ENCODE measurements around the gene C11orf91. TPM values are rescaled to one million over a fixed set of nuclear protein-coding genes. Genes with fewer than 3 reads are reported as not detected.

C11orf91 gene
- total and polyA plus RNA-seq, 2 of the 8 experiments (the other 6 are each of a cell fraction or from before 2014, with no cell fraction given): not detected

DNA sequence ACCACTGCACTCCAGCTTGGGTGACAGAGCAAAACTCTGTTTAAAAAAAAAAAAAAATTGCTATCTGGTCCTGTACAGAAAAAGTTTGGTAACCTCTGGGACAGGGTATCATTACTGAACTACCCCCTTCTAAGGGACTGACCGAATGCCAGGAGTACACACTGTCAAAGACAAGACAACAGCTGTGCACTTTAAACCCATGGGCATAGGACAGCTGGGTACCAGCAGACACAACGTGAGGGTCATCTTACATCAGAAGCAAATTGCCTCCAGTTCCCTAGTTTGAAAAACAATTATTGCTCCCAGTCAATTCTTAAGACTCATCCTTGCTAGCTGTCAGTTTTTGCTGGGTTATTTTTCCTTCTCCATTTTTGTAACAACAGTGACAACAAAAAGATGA, 17.8 kb upstream of the C11orf91 start:
- Histone ChIP-seq H4K5ac (ENCODE audit: insufficient read length, low read depth, low read length) (no peak overlapping the region), H4K8ac (ENCODE audit: extremely low read depth, insufficient read depth, low read length) (no peak overlapping the region), H2BK120ac (replicated peaks; ENCODE audit: low read depth, low read length) (no peak overlapping the region), H2AFZ (ENCODE audit: low read length) (no peak overlapping the region), H3K14ac (ENCODE audit: insufficient read length) (no peak overlapping the region), H3K18ac (ENCODE audit: extremely low read depth, low read length) (no peak overlapping the region), H3K4me3 (ENCODE audit: extremely low read depth in 1 of 4, insufficient read depth in 2 of 4, low read depth in 3 of 4, low read length in 4 of 4) (no peak overlapping the region), H3K9ac (replicated peaks in 1 of 4; ENCODE audit: extremely low read depth in 1 of 4, low read depth in 3 of 4, low read length in 3 of 4) (no peak overlapping the region), H3K36me3 (ENCODE audit: control insufficient read depth in 2 of 4, insufficient read depth in 4 of 4, low read length in 3 of 4) (peaks cover 9 to 42% (median 16%) of the 10 kb centered on the region in 4 experiments; a peak in 7 of 8 replicates), H4K20me1 (replicated peaks in 1 of 2; ENCODE audit: control insufficient read depth in 1 of 2, insufficient read depth in 2 of 2, low read length in 2 of 2) (peaks cover 1 to 4% of the 10 kb centered on the region in 2 experiments), H3K79me2 (ENCODE audit: control insufficient read depth in 1 of 2, insufficient read depth in 2 of 2, low read length in 2 of 2) (peaks cover 0 to 4% of the 10 kb centered on the region in 2 experiments; a peak in 1 of 4 replicates), H2BK5ac (ENCODE audit: low read depth, low read length) (no peak overlapping the region), H2BK15ac (ENCODE audit: low read length) (no peak overlapping the region), H3K4ac (replicated peaks; ENCODE audit: insufficient read length, low read depth, low read length) (no peak overlapping the region), H3K4me1 (replicated peaks in 1 of 4; ENCODE audit: control insufficient read depth in 3 of 4, insufficient read depth in 4 of 4, low read length in 3 of 4) (no peaks in the 10 kb centered on the region), H3K27me3 (replicated peaks in 1 of 4; ENCODE audit: control insufficient read depth in 3 of 4, extremely low read depth in 1 of 4, insufficient read depth in 3 of 4, low read length in 3 of 4) (no peaks in the 10 kb centered on the region), H3K79me1 (ENCODE audit: low read depth, low read length) (peaks cover 8% of the 10 kb centered on the region; the same call in 1 of the 2 replicates), H3K23ac (ENCODE audit: insufficient read length) (no peak overlapping the region), H2BK20ac (ENCODE audit: low read length) (no peak overlapping the region), H3K56ac (replicated peaks; ENCODE audit: insufficient read length, low read depth, low read length) (no peak overlapping the region), H2BK12ac (ENCODE audit: low read depth, low read length) (no peak overlapping the region), H3K23me2 (ENCODE audit: low read depth, low read length) (no peaks in the 10 kb centered on the region), H4K91ac (replicated peaks; ENCODE audit: insufficient read length, low read length) (no peak overlapping the region), H2AK5ac (ENCODE audit: low read depth, low read length) (no peak overlapping the region), H3K9me3 (ENCODE audit: insufficient read depth in 2 of 2, low read depth in 1 of 2, low read length in 1 of 2) (no peaks in the 10 kb centered on the region), H3K27ac (ENCODE audit: low read depth, low read length) (no peak overlapping the region), H3K4me2 (ENCODE audit: insufficient read depth in 1 of 2, low read depth in 2 of 2, low read length in 2 of 2) (no peak overlapping the region)
- DNase-seq (ENCODE audit: low read depth in 1 of 2, low spot score in 2 of 2) (no peak), FAIRE-seq (no peak)
- POLR2A ChIA-PET (ENCODE audit: partially characterized antibody): no interaction called here
- CTCF ChIA-PET (ENCODE audit: partially characterized antibody): interaction anchor here (0.7 to 1.6 kb wide), 3 partner anchors 9 to 581 kb away, joined by 3 to 4 read pairs (median 4); no protein-coding TSS in a partner anchor
- 79% methylated on average over 2 of the region's 2 CpGs; no CpG with 5 or more reads in 1 of the 2 experiments for WGBS, 2 experiments (ENCODE audit: extremely low coverage in 1 of 2, insufficient coverage in 1 of 2, insufficient read length in 1 of 2, insufficient replicate concordance in 2 of 2, low coverage in 1 of 2, low lambda C conversion rate in 2 of 2, missing lambda C conversion rate in 1 of 2)
- no peak for TF ChIP-seq SIX5 (IDR thresholded peaks at IDR 0.05; ENCODE audit: low read depth, low read length)
- TF ChIP-seq, protein P1, sequence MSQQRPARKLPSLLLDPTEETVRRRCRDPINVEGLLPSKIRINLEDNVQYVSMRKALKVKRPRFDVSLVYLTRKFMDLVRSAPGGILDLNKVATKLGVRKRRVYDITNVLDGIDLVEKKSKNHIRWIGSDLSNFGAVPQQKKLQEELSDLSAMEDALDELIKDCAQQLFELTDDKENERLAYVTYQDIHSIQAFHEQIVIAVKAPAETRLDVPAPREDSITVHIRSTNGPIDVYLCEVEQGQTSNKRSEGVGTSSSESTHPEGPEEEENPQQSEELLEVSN (IDR thresholded peaks at IDR 0.05): no peak

Measured in H1 (cell line).